Non-pigmented ciliary epithelial cell (primary cell): ENCODE measurements around the gene RAD54L.
A peak's percentile ranks its signal among the peaks of the same experiment; 100 is the strongest.
"Not testable (repeated sequence)": the region's sequence is repeated elsewhere in the genome, so short reads cannot be mapped to it uniquely, and the experiment has no call there.

Experiments used
- DNase-seq: peaks from one replicate; pipeline ENCODE4 v3.0.0-alpha.2; 2010; ENCODE audit warnings: low read depth

The RAD54L gene

DNA sequence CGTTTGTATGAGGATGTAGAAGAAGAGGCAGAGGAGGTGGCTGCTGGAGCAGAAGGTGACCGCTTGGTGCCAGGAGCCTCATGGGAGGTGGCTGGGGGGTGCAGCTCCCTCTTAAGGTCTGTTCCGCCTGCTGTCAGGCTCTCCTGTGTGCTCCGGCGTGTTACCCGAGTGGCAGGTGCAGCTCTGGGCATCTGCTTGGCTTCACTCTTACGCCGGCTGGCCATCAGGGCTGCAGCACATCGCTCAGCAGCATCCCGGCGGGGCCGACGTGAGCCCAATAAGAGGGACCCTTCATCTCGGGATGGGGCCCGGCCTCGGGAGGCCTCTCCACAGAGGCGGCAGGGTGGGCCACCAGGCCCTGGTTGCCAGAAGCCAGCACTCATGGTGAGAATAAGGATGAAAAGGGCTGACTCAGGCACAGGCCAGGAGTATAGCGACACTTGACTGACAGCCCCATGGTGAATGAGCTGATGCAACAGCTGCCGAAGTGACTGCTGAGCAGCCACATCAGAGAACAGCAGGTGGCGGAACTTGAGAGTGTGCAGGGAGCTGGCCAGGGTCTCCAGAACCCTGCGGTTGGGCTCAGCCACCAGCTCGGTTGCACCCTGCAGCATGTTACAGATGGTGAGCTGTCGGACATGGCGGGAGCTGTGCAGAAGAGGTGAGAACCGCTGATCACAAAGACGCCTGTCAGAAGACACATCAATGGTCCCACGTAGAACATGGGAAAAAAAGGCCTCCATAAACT is 38.3 kb downstream of the RAD54L start:
- DNase-seq = no peak

DNA sequence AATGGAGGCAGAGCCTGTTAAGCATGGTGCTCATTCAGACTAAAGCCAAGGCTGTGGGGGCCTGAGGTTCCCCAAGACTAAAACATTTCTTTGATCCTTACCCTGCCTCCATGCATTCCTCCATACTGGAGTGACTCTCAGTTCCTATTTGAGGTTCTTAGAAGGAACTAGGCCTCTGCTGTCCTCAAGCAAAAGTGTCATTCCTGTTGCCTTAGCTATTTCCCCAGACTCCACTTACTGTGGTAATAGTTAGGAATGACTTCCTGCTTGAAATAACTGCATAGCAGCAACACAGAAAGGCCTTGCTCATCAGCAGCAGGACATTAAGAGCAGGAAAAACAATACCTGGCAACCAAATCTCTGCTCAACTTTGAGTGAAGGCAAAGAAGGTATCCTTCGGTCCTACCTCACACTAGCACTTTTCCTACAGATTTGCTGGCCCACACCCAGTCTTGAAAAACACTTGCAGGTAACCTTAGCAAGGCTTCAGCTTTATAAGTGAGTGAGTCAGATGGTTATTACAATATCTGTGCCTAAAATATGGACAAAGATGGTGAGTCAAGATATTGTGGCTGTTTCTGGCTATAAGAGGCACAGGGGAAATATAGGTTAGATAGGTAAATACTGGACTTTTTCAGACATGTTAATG is 41.0 kb downstream of the RAD54L start:
- DNase-seq = peak; percentile 44

DNA sequence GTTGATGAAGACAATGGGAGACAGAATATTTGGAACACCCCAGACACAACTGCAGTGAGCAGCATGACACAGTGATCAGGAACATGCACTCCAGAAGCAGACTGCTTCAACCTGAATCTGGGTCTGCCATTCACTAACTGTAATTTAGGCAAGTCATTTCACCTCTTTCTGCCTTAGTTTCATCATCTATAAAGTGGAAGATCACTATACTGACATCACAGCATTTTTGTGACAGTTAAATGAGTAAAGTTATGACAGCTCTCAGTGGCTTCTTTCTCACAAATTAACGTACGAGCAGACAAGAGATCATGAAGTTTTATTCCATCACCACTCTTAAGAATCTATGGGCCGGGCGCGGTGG is 41.6 kb downstream of the RAD54L start:
- no peak for DNase-seq

DNA sequence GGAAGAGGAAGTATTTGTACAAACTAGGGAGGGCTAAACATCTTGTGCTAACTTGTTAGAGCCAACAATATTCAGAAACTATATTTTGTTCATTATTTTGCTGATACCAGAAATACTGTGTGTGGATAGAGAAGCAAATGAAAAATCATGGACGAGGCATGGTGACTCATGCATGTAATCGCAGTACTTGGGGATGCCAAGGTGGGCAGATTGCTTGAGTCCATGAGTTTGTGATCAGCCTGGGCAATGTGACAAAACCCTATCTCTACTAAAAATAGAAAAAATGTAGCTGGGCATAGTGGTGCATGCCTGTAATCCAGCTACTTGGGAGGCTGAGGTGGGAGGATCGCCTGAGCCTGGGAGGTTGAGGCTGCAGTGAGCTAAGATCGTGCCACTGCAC is 42.4 kb downstream of the RAD54L start:
- DNase-seq = no peak

DNA sequence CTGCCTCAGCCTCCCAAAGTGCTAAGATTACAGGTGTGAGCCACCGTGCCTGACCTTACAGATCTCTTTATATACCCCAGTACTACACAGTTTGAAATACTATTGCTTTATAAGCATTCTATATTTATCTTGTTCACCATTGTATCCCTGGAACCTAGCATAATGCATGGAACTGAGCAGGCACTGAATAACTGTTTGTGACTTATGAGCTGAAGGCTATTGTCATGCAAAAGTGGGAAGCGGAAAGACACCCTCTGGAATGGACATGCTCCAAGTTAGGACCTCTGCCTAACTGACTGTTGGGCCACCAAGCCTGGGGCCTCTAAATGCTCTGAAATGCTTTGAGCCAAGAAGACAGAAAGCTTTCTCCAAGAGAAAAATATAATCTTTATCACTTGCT is 47.7 kb downstream of the RAD54L start:
- DNase-seq = no peak

DNA sequence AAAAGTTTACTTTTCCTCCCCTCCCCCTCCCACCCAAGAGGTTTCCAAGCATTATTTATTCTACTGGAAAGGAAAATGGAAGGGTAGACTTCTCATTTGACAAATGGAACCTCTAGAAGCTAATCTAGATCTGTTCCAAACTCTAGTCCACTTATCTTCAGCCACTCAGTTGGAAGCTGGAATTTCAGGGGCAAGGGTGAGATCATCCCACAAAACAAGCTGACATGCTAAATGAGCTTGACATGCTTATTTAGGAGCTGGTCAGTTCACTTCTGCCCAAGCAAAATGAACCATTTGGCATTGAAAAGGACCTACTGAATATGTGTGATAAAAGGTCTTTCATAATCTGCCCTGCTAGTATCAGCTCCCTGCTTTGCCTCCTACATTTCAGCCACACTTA is 50.8 kb downstream of the RAD54L start:
- no peak for DNase-seq

DNA sequence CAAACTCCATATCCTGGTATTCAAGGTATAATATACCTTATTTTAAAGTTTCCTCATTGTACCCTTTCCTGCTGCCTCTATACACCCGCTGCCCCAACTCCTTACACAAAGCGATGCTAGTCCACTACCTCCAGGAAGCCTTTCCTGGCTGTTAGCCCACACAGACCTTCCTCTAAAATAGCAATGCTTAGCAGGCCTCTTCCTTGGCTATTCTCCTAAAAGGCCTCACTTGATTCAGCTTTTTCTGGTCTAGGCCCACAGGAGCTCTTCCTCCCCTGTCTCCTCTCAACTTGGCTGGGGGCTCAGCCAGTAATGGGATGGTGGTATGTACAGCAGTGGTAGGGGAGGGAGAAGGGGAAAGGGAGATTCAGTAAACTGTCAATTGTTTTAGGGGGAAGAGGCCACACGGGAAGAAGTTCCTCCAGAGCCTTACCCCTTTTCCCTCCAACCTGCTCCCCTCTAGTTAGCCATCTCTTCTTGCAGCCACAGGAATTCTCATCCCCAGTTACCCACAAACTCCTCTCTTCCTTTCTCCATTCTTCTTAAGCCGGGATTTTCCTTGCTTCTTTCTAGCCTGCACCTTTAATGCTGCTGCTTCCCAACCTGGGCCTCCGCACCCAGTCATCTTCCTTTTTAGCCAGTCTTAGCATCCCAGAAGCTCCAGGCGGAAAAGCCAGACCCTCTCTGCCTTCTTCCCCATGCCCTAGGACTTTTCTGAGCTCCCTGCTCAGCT is 53.3 kb downstream of the RAD54L start:
- no peak for DNase-seq

DNA sequence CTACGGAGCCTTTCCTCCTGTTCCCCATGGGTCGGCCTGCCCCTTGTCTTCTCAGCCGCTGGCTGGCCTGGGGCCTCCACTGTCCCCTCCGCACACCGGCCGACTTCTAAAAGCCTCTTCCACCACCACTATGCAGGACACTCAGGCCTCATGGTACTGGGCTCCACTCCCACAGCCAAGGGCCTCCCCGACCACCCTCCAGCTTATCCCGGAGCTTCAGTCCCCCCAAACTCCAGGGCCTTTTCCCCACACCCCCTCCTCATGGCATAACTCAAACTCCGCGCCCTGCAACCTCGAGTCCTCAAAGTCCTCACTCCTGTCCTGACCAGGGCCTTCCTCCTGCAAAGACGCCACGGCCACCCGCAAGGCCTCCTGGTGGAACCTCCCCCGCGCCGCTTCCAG is 53.8 kb downstream of the RAD54L start:
- DNase-seq = no peak

DNA sequence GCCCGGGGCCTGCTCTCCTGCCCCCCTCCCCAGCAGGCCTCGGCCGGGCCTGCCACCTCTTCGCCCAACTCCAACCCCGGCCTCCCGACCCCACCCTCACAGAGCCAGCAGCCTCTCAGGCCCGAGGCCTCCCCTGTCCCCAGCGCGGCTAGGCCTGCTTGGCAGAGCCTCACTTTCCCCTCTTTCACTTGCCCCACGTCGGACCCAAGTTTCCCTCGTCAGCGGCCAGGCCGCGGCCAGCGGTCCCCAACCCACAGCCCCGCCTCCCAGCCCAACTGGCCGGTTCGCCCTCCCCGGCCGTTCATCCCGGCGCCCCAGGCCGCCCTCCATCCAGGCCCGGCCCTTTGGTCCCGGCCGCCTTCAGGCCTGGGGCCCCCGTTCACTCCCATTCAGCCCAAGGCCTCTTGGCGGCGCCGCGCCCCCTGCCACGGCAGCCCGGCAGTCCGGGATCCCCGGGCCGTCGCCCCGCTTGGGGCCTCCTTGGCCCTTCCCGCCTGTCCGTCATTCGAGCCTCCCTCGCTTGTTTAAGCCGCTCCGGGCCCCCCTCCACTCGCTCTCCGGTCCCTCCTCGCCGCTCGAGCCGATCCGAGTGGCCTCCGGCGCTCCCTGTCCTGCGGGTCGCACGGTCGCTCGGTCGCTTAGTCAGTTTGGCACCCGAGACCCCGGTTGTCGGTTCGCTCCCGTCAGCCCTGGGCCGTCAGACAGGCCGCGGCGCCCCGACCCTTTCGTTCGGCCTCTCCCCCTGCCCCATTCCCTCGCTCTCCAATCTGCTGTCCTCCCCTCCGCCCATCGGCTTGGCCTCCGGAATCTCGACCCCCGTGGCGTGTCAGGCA is 54.5 kb downstream of the RAD54L start:
- no peak for DNase-seq

DNA sequence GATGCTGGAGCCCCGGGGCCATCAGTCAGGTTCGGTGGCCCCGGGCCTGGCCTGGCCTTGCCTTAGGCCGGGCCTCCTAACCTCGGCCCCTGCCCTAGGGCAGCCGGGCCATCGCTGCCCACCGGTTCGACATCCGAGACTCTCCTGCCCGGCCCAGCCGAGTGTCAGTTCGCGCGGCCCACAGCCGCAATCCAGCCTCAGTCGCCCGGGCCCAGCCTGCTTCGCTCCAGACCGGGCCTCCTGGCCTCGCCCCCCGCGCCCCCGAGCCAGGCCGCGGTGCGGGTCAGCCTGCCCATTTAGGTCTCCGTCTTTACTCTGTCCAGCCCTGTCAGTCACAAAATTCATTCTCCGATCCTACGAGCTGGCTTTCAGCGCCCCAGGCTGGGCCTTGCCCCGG is 55.1 kb downstream of the RAD54L start:
- no peak for DNase-seq

DNA sequence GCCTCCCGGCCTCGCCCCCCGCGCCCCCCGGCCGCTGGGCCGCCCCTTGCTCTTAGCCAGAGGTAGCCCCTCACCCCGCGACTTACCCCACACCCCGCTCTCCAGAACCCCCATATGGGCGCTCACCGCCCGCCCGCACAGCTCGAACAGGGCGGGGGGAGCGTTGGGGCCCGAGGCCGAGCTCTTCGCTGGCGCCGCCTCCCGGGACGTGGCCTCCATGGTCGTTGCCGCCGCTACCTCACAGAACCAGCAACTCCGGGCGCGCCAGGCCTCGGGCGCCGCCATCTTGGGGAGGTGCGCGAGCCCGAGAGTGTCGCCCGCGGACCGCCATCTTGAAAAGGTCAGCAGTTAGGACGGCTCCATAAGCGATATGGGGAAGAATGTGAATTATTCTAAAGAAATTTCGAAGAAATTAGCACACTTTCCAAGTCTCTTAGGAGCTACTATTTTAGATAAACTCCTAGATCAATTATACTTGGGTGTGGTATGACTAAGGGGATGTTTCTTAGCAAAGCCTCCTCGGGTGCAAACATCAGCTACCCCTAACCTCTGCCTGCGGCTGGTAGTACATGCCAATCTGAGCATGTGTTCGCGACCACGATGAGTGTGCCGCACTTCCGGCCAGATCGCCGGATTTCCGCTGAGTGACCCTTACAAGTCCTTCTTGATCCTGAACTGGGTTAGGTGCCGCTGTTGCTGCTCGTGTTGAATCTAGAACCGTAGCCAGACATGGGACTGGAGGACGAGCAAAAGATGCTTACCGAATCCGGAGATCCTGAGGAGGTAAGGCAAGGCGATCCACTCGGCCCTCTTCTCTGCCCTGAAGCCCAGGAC is 55.7 kb downstream of the RAD54L start, which contains the start of the genes LRRC41 and UQCRH:
Gene LRRC41 (minus strand): TSS at position 579 of the 834 bp plus-strand sequence. CDS start 294 bp downstream, at position 285.
Gene UQCRH (plus strand): TSS at position 661 of the 834 bp plus-strand sequence. CDS start 69 bp downstream, at position 730.
- DNase-seq = peak; percentile 93

DNA sequence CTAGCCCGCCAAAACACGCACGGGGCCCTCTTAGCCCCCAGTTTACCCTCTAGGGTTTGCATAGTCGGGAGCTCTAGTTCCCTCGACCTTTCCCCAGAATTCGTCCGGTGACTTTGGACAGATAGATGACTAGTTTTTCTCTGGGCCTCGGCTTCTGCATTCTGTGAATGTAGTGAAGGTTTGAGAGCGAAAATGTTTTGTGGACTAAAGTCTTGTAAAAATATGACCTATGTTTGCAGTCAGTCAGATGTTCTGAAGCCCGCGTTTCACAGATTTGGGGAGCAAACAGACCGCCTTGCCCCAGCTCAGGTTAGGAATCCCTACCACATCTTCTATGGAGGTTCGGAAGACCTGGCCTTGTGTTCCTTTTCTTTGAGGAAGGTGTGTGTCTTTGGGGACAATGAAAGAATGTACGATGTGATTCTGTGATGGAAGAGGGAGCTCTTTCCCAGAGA is 56.3 kb downstream of the RAD54L start:
- no peak for DNase-seq

DNA sequence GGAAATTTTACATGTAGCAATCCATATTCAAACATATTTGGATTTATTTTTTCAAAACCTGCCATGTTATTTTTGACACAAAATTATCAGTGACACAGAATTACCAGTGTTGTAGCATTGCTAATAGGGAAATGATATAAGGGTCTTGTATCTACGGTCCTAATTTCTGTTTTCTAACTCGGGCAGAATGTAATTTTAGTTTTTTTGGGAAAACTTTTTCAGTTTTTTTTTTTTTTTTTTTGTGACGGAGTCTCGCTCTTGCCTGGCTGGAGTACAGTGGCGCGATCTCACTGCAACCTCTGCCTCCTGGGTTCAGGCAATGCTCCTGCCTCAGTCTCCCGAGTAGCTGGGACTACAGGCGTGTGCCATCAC is 58.6 kb downstream of the RAD54L start:
- DNase-seq = no peak

DNA sequence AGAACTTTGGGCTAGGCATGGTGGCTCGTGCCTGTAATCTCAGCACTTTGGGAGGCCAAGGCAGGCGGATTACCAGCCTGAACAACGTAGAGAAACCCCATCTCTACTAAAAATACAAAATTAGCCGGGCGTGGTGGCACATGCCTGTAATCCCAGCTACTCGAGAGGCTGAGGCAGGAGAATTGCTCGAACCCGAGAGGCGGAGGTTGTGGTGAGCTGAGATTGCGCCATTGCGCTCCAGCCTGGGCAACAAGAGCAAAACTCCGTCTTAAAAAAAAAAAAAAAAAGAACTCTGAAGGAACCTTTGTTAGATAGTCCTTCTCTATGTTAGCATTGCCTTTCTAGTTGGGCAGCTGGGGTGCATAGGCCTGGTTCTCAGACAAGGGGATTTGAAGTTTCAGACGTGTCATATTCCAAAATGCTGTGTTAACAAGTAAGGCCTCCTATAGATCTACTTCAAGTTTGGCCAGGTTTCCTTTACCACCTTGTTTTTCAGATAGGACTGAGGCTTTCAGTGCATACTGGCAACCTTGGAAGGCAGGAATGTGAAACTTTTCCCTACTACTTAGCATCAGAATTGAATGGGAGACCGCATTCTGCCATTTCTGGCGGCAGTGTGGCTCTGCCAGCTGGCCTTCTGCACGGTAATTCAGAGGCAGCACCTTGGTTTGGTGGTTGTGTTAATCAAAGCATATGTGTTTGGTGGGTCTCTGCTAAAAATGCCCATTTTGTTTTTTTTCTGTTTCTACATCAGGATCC is 62.0 kb downstream of the RAD54L start:
- no peak for DNase-seq

DNA sequence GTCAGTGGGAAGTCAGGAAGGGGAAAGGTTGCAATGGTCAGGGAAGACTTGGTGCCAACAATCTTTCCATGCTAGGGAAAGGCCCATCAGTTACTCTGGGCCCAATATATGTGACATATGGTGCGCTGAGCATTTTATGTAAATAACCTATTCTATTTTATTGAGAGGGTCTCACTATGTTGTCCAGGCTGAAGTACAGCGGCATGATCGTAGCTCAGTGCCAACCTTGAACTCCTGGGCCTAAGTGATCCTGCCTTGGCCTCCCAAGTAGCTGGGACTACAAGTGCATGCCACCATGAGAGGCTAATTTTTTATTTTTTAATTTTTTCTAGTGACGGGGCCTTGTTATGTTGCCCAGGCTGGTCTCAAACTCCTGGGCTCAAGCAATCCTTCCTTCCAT is 62.8 kb downstream of the RAD54L start:
- DNase-seq = no peak

DNA sequence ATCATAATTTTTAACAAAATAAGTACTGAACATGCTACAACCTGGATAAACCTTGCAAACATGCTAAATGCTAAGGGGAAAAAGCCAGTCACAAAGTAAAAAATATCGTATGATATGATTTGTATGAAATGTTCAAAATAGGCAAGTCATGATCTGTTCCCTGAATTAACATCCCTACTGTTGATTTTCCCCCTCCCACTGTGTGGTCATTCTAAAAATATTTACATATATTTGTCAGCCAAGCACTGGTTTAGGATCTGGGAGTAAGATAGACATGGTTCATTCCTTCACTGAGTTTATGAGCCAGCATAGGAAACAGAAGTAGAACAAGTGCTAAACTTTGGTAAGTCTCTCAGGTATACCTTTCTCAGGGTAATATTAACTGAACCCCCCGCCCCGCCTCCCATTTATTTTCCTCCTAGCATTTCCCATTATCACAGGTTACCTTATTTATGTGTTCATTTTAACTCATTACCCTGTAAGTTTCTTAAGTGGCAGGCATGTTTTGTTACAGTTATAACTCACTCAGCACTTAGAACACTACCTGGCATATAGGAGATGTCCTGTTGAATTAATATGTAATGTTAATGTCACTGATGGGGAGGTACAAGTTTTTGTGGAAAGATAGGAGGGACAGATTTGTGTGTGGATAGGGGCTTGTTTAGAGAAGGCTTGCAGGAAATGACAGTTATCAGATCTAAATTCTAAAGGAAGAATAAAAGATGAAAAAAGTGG is 68.3 kb downstream of the RAD54L start:
- no peak for DNase-seq

DNA sequence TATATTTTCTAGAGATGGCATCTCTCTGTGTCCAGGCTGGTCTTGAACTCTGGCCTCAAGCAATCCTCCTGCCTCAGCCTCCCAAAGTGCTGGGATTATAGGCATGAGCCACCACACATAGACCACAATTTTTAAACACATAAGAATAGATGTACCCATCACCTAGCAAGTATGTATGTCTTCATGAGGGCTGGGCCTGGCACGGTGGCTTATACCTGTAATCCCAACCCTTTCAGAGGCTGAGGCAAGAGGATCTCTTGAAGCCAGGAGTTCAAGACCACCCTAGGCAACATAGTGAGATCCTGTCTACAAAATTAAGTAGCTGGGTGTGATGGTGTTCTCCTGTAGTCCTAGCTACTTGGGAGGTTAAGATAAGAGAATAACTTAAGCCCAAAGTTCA is 69.8 kb downstream of the RAD54L start:
- DNase-seq = no peak

DNA sequence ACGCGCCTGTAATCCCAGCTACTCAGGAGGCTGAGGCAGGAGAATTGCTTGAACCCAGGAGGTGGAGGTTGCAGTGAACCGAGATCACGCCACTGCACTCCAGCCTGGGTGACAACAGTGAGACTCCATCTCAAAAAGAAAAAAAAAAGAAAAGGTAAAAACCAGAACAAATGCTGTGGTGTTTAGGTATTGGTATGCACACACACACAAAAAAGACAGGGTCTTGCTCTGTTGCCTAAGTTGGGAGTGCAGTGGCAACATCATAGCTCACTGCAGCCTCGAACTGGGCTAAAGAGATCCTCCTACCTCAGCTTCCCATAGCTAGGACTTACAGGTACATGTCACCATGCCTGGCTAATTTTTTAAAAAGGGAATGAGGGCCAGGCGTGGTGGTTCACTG is 71.7 kb downstream of the RAD54L start:
- not testable (repeated sequence) for DNase-seq
